Measurements from ENCODE around the gene ROMO1. TPM values are rescaled to one million over a fixed set of nuclear protein-coding genes. Genes with fewer than 3 reads are reported as not detected.

ROMO1 gene
- polyA plus RNA-seq, 4 donors: 51.3 to 112 (median 65.2) TPM

GRCh38 chr20:35729283-35729807 is 30.1 kb downstream of the ROMO1 start:
- DNase-seq (ENCODE audit: low read depth in 4 of 4, low spot score in 3 of 4): no peak

GRCh38 chr20:35729836-35730582 is 30.8 kb downstream of the ROMO1 start:
- DNase-seq (ENCODE audit: low read depth in 4 of 4, low spot score in 3 of 4): no peak

GRCh38 chr20:35730583-35731468 is 31.6 kb downstream of the ROMO1 start:
- no peak for DNase-seq (ENCODE audit: low read depth in 4 of 4, low spot score in 3 of 4)

- no peak for DNase-seq (ENCODE audit: low read depth in 4 of 4, low spot score in 3 of 4)
These were observed 32.2 kb downstream of the ROMO1 start for GRCh38 chr20:35731469-35731788.

- no peak for DNase-seq (ENCODE audit: low read depth in 4 of 4, low spot score in 3 of 4)
These were observed 32.8 kb downstream of the ROMO1 start for GRCh38 chr20:35731862-35732643.

GRCh38 chr20:35732644-35732982 is 33.4 kb downstream of the ROMO1 start:
- DNase-seq (ENCODE audit: low read depth in 4 of 4, low spot score in 3 of 4): no peak

GRCh38 chr20:35734374-35734773 is 35.2 kb downstream of the ROMO1 start:
- DNase-seq (ENCODE audit: low read depth in 4 of 4, low spot score in 3 of 4): no peak

- DNase-seq (ENCODE audit: low read depth in 4 of 4, low spot score in 3 of 4): no peak
These were observed 35.8 kb downstream of the ROMO1 start for GRCh38 chr20:35734777-35735649.

GRCh38 chr20:35735826-35736470 is 36.7 kb downstream of the ROMO1 start:
- DNase-seq (ENCODE audit: low read depth in 4 of 4, low spot score in 3 of 4): no peak

GRCh38 chr20:35737865-35738333 is 38.7 kb downstream of the ROMO1 start:
- DNase-seq (ENCODE audit: low read depth in 4 of 4, low spot score in 3 of 4): no peak

- no peak for DNase-seq (ENCODE audit: low read depth in 4 of 4, low spot score in 3 of 4)
These were observed 39.4 kb downstream of the ROMO1 start for GRCh38 chr20:35738410-35739179.

- no peak for DNase-seq (ENCODE audit: low read depth in 4 of 4, low spot score in 3 of 4)
These were observed 40.3 kb downstream of the ROMO1 start for GRCh38 chr20:35739294-35740163.

- peak; percentile 100 for DNase-seq (ENCODE audit: low read depth in 4 of 4, low spot score in 3 of 4)
These were observed 42.9 kb downstream of the ROMO1 start, which contains the start of gene RBM39 for GRCh38 chr20:35741892-35742740. RBM39 (minus strand) TSS chr20:35742260; CDS start chr20:35740874, 1,386 bp downstream.

GRCh38 chr20:35742741-35743523 is 43.7 kb downstream of the ROMO1 start:
- no peak for DNase-seq (ENCODE audit: low read depth in 4 of 4, low spot score in 3 of 4)

- DNase-seq (ENCODE audit: low read depth in 4 of 4, low spot score in 3 of 4): no peak
These were observed 44.7 kb downstream of the ROMO1 start for GRCh38 chr20:35743693-35744491.
